CD4-positive, alpha-beta T cell (primary cell): ENCODE results near the gene CNR1. TPM values are rescaled to one million over a fixed set of nuclear protein-coding genes. Genes with fewer than 3 reads are reported as not detected.

ENCODE experiments used
- ATAC-seq: fragments of 200-7000 bp; cut with Tn5 transposase; one replicate; pipeline ENCODE4 v1.10.0; 2022; ENCODE audit warnings: mild to moderate bottlenecking; ENCODE audit not compliant: poor library complexity
- CTCF ChIA-PET: fragments of 350-600 bp; sonication (Branson Sonifier 250); formaldehyde crosslinking; loops from one replicate; lab custom pipeline; 2021; ENCODE audit warnings: antibody characterized with exemption, inconsistent platforms; lab: Charles Lee
- POLR2A ChIA-PET: fragments of 350-600 bp; sonication (Branson Sonifier 250); formaldehyde crosslinking; loops from one replicate; lab custom pipeline; 2021; ENCODE audit warnings: antibody characterized with exemption, inconsistent platforms; lab: Charles Lee
- DNase-seq, 14 experiments: peaks; one replicate each; pipeline ENCODE4 v3.0.0-alpha.2; 2013 to 2020; ENCODE audit warnings: mixed read lengths in 2 of 14
- H3K27ac ChIP-seq, 2 donors: one replicate each; pipeline versions ENCODE4 v1.5.1 to v1.7.0; 2013; ENCODE audit warnings: low read length in 2 of 2, low read depth in 1 of 2, mild to moderate bottlenecking in 1 of 2
- H3K27me3 ChIP-seq, 2 experiments: 1 replicate in 1 of 2; 2 replicates in 1 of 2; pipeline versions ENCODE4 v1.6.1 to v1.7.0; 2013; ENCODE audit warnings: low read length in 2 of 2, control low read depth in 1 of 2, mild to moderate bottlenecking in 1 of 2, moderate library complexity in 1 of 2; ENCODE audit not compliant: insufficient read depth in 2 of 2, control insufficient read depth in 1 of 2
- H3K36me3 ChIP-seq: one replicate; pipeline ENCODE4 v1.6.1; 2013; ENCODE audit warnings: low read length, control low read depth; ENCODE audit not compliant: insufficient read depth
- H3K4me1 ChIP-seq: one replicate; pipeline ENCODE4 v1.6.1; 2013; ENCODE audit warnings: low read length, control low read depth; ENCODE audit not compliant: insufficient read depth
- H3K4me3 ChIP-seq: one replicate; pipeline ENCODE4 v1.5.1; 2013; ENCODE audit warnings: mild to moderate bottlenecking, low read length, moderate library complexity
- H3K9me3 ChIP-seq, 2 experiments: 1 replicate in 1 of 2; 2 replicates in 1 of 2; pipeline versions ENCODE4 v1.6.1 to v1.7.0; 2013; ENCODE audit warnings: low read length in 2 of 2, mild to moderate bottlenecking in 2 of 2, control low read depth in 1 of 2, moderate library complexity in 1 of 2; ENCODE audit not compliant: control insufficient read depth in 1 of 2, insufficient read depth in 1 of 2
- H3K27ac Mint-ChIP-seq: one replicate; pipeline ENCODE4 v1.8.0; 2020; ENCODE audit warnings: mixed read lengths
- H3K27me3 Mint-ChIP-seq: one replicate; pipeline ENCODE4 v1.8.0; 2021; ENCODE audit warnings: mixed read lengths
- H3K36me3 Mint-ChIP-seq: one replicate; pipeline ENCODE4 v1.8.0; 2021; ENCODE audit warnings: low read depth, mixed read lengths
- H3K4me1 Mint-ChIP-seq: one replicate; pipeline ENCODE4 v1.8.0; 2021; ENCODE audit warnings: low read depth, mixed read lengths
- H3K4me3 Mint-ChIP-seq: one replicate; pipeline ENCODE4 v1.8.0; 2020; ENCODE audit warnings: mild to moderate bottlenecking, mixed read lengths
- H3K9me3 Mint-ChIP-seq: one replicate; pipeline ENCODE4 v1.8.0; 2020; ENCODE audit warnings: mixed read lengths
- intact Hi-C, 2 experiments: fragments of 100-400 bp; cut with DNase I in 1 of 2; cut with micrococcal nuclease in 1 of 2; formaldehyde crosslinking; loops; one replicate each; pipeline versions ENCODE4 v1.15.1 to v1.9.0; 2023 to 2025; cut with DNase I, micrococcal nuclease
- total RNA-seq, 174 experiments: library from RNA in 2 of 174; stranded (reverse) in 2 of 174; gene quantifications; one replicate each; pipeline ENCODE4 v1.2.3 and lab custom pipeline; 2021 to 2026
- TF ChIP-seq, protein P1 (sequence below): fragments of 200-600 bp; IDR thresholded peaks from one replicate; pipeline ENCODE4 v1.8.0; 2022; ENCODE audit warnings: antibody characterized with exemption, mild to moderate bottlenecking

Gene CNR1
- total RNA-seq, 2 experiments from 2014 or later, result not detected

- TF ChIP-seq, protein P1, sequence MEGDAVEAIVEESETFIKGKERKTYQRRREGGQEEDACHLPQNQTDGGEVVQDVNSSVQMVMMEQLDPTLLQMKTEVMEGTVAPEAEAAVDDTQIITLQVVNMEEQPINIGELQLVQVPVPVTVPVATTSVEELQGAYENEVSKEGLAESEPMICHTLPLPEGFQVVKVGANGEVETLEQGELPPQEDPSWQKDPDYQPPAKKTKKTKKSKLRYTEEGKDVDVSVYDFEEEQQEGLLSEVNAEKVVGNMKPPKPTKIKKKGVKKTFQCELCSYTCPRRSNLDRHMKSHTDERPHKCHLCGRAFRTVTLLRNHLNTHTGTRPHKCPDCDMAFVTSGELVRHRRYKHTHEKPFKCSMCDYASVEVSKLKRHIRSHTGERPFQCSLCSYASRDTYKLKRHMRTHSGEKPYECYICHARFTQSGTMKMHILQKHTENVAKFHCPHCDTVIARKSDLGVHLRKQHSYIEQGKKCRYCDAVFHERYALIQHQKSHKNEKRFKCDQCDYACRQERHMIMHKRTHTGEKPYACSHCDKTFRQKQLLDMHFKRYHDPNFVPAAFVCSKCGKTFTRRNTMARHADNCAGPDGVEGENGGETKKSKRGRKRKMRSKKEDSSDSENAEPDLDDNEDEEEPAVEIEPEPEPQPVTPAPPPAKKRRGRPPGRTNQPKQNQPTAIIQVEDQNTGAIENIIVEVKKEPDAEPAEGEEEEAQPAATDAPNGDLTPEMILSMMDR, result no peak
- Mint-ChIP-seq H3K9me3 (no peaks in the 10 kb centered on the region), H3K27ac (no peak overlapping the region), H3K27me3 (peaks cover 62% of the 10 kb centered on the region), H3K4me3 (no peak overlapping the region), H3K4me1 (peaks cover 15% of the 10 kb centered on the region), H3K36me3 (no peaks in the 10 kb centered on the region)
- no peak overlapping the region for H3K27ac ChIP-seq
- ATAC-seq (no peak), DNase-seq (no peak)
- CTCF ChIA-PET, result no interaction called here
- intact Hi-C loops, result no loop called here
- H3K4me1 ChIP-seq, result peaks cover 10% of the 10 kb centered on the region
- no peaks in the 10 kb centered on the region for H3K36me3 ChIP-seq
- H3K27me3 ChIP-seq, result peaks cover 33 to 63% of the 10 kb centered on the region in 2 experiments
- no peak overlapping the region for H3K4me3 ChIP-seq
- H3K9me3 ChIP-seq, result peaks cover 0 to 5% of the 10 kb centered on the region in 2 experiments
- POLR2A ChIA-PET, result no interaction called here
Measured at GRCh38 chr6:88164061-88164460, 2.1 kb downstream of the CNR1 start.

- Mint-ChIP-seq H3K9me3 (no peaks in the 10 kb centered on the region), H3K27ac (no peak overlapping the region), H3K4me1 (peaks cover 15% of the 10 kb centered on the region), H3K4me3 (no peak overlapping the region), H3K27me3 (peaks cover 58% of the 10 kb centered on the region), H3K36me3 (no peaks in the 10 kb centered on the region)
- Histone ChIP-seq H3K36me3 (no peaks in the 10 kb centered on the region), H3K4me3 (no peak overlapping the region), H3K4me1 (peaks cover 10% of the 10 kb centered on the region), H3K9me3 (peaks cover 0 to 5% of the 10 kb centered on the region in 2 experiments), H3K27me3 (peaks cover 29 to 59% of the 10 kb centered on the region in 2 experiments), H3K27ac (no peak overlapping the region)
- ChIA-PET CTCF (no interaction called here), POLR2A (no interaction called here)
- ATAC-seq, result no peak
- TF ChIP-seq, protein P1, result no peak
- DNase-seq, result no peak
- intact Hi-C loops, result no loop called here
Measured at GRCh38 chr6:88163616-88164015, 2.5 kb downstream of the CNR1 start.

DNA sequence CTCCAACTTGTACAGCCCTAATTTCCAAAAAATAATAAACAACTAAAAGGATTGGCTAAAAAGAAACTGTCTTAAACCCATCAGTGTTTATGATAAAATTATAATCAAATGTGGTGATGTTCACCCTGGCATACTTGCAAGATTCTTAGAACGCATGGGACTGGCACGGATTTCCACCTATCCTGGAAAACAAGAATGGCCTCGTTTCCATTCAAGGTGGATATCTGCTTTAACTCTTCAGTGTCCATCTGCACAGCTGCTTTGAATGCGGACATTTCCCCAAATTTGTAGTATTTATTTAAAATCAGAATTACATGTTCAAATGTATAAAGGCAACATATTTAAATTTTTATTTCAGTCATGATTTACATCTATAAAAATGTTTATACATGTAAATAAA is 4.2 kb downstream of the CNR1 start:
- TF ChIP-seq, protein P1, result no peak
- ATAC-seq, result no peak
- no peak overlapping the region for H3K4me3 ChIP-seq
- CTCF ChIA-PET, result no interaction called here
- H3K36me3 ChIP-seq, result no peaks in the 10 kb centered on the region
- no peak for DNase-seq
- peaks cover 14 to 44% of the 10 kb centered on the region in 2 experiments for H3K27me3 ChIP-seq
- POLR2A ChIA-PET, result no interaction called here
- Mint-ChIP-seq H3K36me3 (no peaks in the 10 kb centered on the region), H3K4me1 (peaks cover 8% of the 10 kb centered on the region), H3K4me3 (no peak overlapping the region), H3K27ac (no peak overlapping the region), H3K27me3 (peaks cover 43% of the 10 kb centered on the region), H3K9me3 (no peaks in the 10 kb centered on the region)
- intact Hi-C loops, result no loop called here
- no peaks in the 10 kb centered on the region for H3K9me3 ChIP-seq
- H3K27ac ChIP-seq, result no peak overlapping the region
- H3K4me1 ChIP-seq, result peaks cover 10% of the 10 kb centered on the region
